ENCODE data around the gene CCDC175.

The CCDC175 gene

GRCh38 chr14:59538936-59539335, 37.7 kb downstream of the CCDC175 start:
- no peak for DNase-seq

- no peak for DNase-seq
These were observed 39.1 kb downstream of the CCDC175 start for GRCh38 chr14:59537476-59537875.

- peak; percentile 35 for DNase-seq
These were observed 42.1 kb downstream of the CCDC175 start for GRCh38 chr14:59534361-59534987.

- DNase-seq = no peak
These were observed 44.2 kb downstream of the CCDC175 start for GRCh38 chr14:59532419-59532818.

GRCh38 chr14:59530349-59530748, 46.3 kb downstream of the CCDC175 start:
- DNase-seq = no peak

GRCh38 chr14:59529189-59529588, 47.4 kb downstream of the CCDC175 start:
- no peak for DNase-seq

DNA sequence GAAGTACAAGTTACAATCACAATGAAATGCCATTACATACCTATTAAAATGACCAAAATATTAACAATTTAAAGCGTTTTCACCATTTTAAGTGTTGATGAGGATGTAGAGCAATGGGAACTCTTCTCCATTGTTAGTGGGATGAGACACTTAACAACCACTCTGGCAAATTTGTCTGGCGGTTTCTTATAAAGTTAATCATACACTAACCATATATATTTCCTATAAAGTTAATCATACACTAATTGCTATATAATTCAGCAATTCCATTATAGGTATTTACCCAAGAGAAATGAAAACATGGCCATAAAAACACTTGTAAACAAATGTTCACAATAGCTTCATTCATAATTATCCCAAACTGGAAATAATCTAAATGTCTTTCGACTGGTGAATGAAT, 56.4 kb downstream of the CCDC175 start:
- DNase-seq = no peak

DNA sequence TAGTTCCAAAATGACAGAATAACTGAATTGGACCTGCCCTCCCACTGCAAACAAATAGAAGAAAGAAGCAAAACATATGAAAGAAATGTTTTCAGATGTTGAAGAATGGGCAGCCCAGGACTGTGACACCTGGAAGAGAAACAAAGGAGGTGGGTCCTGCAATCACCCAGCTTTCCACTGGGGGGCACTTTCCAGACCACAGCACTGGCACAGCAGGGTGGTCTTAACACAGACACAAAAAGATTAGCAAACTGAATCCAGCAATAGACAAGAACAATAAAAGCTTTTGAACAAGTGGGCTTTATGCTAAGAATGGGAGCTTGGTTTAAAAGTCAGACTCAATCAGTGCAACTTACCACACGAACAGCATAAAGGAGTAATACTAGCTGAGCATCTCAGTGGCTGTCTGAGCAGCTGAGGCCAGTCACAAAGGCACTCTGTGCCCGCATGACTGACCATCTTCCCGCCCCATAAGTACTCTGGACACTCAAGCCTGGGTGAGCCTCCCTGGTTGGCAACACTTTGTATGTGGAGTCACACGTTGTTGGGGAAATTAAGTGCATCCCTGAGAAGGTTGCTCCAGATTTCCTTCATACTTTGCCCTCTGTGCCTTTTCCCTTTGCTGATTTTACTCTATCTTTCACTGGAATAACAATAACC, 64.6 kb downstream of the CCDC175 start:
- peak; percentile 73 for DNase-seq

- DNase-seq = no peak
These were observed 65.6 kb downstream of the CCDC175 start for GRCh38 chr14:59510966-59511365.

DNA sequence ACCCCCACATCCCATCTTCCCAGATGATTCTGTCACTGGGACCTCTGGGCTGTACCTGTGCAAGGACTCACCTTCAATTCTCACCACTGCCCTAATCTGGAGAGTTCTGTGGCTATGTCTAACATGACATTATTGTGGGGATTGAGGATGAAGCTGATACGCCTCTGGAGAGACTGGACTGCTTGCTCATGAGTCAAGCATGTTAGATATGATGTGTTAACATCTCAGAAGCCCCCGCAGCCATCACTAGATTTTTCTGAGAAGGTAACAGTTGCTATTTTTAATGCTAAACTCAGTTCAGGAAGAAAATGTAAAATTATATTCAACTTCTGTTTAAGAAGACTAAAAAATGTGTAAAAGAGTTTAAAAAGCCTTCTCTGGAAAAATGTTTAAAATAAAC, 66.6 kb downstream of the CCDC175 start:
- no peak for DNase-seq

GRCh38 chr14:59509101-59509500, 67.5 kb downstream of the CCDC175 start:
- no peak for DNase-seq

GRCh38 chr14:59507752-59508103, 68.9 kb downstream of the CCDC175 start:
- DNase-seq = no peak

DNA sequence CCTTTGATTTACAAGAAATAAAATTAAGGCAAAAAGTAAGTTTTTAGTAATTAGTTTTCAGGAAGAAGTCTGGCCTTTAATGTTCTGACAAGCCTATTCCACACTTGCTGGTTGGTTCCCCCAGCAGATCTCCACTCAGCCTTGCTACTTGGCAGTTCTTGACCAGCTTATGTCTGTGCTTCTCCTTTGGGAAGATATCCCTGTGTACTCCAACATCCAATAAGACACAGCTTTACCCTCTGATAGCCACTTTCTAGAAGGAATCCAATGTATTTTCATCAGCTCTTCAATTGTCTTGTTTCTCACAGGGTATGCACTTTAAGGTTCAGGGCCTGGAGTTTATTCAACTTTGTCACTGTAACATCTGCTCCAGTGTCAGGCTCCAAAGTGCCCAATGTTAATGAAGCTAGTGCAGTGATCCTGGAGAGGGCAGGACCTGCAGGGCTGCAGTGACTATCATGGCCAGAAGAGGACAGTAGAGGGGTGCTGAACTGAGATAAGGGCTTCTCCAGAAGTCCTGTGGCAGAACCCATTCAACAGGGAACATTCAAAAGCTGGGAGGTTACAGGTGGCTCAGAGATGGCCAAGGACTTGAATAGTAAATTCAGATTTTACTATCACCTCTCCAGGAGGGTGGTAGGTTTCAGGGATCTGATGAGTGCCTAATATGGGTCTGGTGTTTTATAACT, 69.4 kb downstream of the CCDC175 start:
- DNase-seq = peak; percentile 83

- DNase-seq = no peak
These were observed 73.4 kb downstream of the CCDC175 start for GRCh38 chr14:59503256-59503655.

DNA sequence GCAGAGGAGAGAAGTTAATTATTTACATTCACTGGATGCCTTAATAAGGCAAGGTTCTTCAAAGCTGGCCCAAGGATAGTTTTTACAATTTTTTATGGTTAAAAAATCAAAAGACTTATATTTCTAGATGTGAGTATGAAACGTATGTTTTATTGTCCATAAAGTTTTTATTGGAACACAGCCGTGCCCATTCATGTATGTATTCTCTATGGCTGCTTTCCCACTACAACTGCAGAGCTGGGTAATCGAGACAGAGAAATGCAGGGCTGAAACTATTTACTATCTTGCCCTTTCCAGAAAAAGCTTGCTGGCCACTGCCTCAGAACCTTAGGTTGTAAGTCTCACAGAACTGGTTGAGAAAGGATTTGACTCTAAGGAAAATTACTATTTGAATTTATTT, 75.9 kb downstream of the CCDC175 start:
- DNase-seq = no peak

DNA sequence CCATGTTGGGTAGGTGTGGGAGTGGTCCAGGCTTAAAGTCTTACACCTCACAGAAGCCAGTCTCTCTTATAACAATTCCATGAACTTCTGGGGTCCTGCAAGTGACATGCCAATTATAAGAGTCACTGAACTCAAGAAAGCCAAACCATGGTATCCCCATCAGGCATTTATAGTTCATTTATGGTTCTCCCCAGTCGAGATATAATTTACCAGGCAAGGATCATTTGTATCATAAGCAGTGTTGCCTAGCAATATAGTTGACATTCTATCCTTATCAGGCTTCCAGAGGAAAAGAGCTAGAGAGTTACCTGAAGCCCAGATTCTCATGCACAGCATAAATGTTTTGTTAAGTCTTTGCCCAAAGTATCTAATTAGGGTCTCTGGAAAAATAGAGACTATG, 84.2 kb downstream of the CCDC175 start:
- DNase-seq = no peak

DNA sequence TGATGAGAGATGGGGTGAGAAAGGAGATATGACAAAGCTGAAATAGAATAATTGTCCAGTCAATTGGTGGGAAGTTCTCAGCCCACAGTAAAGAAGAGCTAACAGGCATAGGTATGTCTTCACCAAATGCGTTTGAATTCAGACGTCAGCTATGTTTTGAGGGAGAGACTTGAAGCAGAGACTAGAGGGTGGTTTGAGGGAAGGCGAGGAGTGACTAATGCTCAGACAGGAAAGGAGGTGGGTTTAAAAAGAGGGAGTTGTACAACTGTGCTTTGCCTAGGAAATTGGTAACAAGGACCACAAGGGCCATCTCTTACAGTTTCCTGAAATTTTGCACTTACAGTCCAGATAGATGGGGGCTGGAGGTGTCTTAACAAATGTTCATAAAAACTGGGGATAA, 85.9 kb downstream of the CCDC175 start:
- DNase-seq = no peak

- peak; percentile 53 for DNase-seq
These were observed 91.9 kb downstream of the CCDC175 start for GRCh38 chr14:59484639-59485175.

DNA sequence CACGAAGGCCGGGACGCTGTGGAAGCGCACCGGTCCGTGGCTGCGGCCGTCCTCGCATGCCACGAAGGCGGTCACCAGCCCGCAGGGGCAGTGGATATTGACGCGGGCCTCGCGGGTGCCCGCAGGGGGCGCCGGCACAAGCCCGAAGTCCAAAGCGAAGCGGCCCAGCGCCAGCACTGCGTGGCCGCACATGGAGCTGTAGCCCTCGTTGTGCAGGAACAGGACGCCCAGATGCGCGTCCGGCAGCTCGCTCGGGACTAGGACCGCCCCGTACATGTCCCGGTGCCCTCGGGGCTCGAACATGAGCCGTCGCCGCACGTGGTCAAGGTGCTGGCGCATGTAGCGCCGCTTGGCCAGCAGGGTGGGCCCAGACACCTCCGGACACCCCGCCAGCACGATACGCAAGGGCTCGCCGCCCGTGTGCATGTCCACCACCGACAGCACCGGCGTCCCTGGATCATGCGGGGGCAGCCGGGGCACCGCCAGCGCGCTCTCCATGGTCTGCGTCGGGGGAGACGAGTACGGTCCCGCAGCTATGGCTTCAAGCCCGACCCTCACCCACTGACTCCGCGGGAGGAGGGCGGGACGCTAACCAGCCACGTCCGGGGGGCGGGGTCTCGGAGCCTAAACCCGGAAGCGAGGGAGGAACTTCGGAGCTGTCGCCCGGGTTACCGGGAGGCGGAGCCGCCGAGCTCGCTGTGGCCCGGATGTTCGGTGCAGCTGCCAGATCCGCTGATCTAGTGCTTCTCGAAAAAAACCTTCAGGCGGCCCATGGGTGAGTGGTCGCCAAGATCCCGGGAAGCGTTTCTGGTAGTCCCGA, 92.6 kb downstream of the CCDC175 start, which contains the start of the genes JKAMP and L3HYPDH:
JKAMP (plus strand) TSS at position 699 of the 820 bp plus-strand sequence; CDS start at position 772, 73 bp downstream.
L3HYPDH (minus strand) TSS at position 590 of the 820 bp plus-strand sequence; CDS start at position 498, 92 bp downstream.
- DNase-seq = peak; percentile 97

DNA sequence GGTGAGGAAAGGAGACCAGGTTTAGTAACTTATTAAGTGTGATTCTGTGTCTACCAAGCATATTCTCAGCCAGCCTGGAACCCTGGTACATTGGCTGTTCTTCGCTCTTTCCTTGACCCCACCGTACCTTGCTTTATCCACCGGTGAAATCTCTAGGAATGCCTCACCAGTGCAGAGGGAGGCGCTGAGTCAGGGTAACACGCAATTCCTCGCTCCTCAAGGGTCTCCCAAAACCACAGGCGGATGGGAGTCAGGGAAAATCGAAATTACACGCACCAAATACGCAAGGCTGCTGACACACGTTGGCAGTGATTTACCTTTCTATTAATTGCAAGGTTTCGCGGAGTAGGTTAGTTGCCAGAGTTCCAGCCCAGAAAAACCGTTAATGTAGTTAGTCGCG, 93.2 kb downstream of the CCDC175 start:
- peak; percentile 60 for DNase-seq

GRCh38 chr14:59482541-59483331, 93.9 kb downstream of the CCDC175 start:
- DNase-seq = peak; percentile 51
